HL-60 (cell line): ENCODE measurements around the gene MYO1E.

ENCODE experiments used
- POLR2AphosphoS5 ChIP-seq: IDR thresholded peaks from 2 replicates; pipeline ENCODE4 v1.6.1; 2012; ENCODE audit warnings: low read depth
- TF ChIP-seq, protein P1 (sequence below): IDR thresholded peaks from one replicate; pipeline ENCODE4 v1.5.1; 2011; ENCODE audit warnings: low read length, control low read depth, inconsistent platforms; ENCODE audit not compliant: insufficient read depth

DNA sequence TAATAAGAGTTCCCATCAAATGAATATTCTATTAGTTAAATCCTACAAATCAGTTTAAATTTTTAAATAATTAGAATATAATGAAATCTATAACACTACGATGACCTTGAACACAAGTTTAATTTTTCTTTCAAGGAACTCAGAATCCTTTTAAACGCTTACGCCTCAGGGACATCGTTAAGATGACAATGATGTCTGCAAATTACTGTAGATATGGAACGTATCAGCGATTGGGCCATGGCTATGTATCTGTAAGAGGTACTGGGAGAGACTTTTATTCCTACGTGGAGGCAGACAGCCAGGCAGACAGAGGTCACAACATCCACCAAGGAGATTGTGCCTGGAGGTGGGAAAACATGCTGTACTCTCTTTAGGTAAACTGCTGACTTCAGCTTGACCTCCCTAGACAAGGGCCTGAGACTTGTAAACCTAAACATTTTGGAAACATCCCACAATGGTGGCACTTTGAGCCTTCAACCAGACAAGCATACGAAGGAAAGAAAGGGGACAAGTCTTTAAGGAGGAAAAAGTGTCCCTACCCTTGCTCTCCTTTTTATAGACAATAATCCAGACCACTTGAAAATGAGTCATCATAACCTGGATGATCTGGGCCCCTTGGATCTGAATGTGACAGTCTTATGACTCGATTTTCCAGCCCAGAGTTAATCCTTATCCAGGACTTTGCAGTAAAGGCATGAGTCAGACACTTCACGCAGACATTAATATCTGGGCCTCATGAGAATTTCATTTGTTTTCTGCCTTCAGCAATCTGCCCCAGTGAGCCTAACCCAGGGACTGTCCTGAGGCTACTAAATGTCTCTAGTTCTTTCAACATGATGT, 172.8 kb downstream of the MYO1E start:
- TF ChIP-seq POLR2AphosphoS5: no peak
- TF ChIP-seq, protein P1, sequence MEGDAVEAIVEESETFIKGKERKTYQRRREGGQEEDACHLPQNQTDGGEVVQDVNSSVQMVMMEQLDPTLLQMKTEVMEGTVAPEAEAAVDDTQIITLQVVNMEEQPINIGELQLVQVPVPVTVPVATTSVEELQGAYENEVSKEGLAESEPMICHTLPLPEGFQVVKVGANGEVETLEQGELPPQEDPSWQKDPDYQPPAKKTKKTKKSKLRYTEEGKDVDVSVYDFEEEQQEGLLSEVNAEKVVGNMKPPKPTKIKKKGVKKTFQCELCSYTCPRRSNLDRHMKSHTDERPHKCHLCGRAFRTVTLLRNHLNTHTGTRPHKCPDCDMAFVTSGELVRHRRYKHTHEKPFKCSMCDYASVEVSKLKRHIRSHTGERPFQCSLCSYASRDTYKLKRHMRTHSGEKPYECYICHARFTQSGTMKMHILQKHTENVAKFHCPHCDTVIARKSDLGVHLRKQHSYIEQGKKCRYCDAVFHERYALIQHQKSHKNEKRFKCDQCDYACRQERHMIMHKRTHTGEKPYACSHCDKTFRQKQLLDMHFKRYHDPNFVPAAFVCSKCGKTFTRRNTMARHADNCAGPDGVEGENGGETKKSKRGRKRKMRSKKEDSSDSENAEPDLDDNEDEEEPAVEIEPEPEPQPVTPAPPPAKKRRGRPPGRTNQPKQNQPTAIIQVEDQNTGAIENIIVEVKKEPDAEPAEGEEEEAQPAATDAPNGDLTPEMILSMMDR: no peak
